Nephron progenitor cell (in vitro differentiated cells): ENCODE measurements around the gene SLC10A2.

Experiments used
- DNase-seq: peaks from one replicate; pipeline ENCODE4 v3.0.0; 2021
- H3K27ac Mint-ChIP-seq: 2 replicates; pipeline ENCODE4 v1.8.0; 2021; ENCODE audit warnings: mild to moderate bottlenecking, moderate library complexity, mixed read lengths
- H3K27me3 Mint-ChIP-seq: 2 replicates; pipeline ENCODE4 v1.8.0; 2021; ENCODE audit warnings: mild to moderate bottlenecking, low read depth, mixed read lengths; ENCODE audit not compliant: poor library complexity
- H3K36me3 Mint-ChIP-seq: 2 replicates; pipeline ENCODE4 v1.8.0; 2021; ENCODE audit warnings: low read depth, mixed read lengths
- H3K4me1 Mint-ChIP-seq: 2 replicates; pipeline ENCODE4 v1.8.0; 2021; ENCODE audit warnings: mixed read lengths
- H3K4me3 Mint-ChIP-seq: 2 replicates; pipeline ENCODE4 v1.8.0; 2021; ENCODE audit warnings: mild to moderate bottlenecking, moderate library complexity, mixed read lengths
- H3K9me3 Mint-ChIP-seq: 2 replicates; pipeline ENCODE4 v1.8.0; 2021; ENCODE audit warnings: mild to moderate bottlenecking, moderate library complexity, mixed read lengths
- CTCF ChIP-seq: fragments of 200-600 bp; sonication (generic); IDR thresholded peaks from 2 replicates; pipeline ENCODE4 v1.5.0; 2021; ENCODE audit warnings: antibody characterized with exemption

Gene SLC10A2

GRCh38 chr13:103029798-103030197 lies 36.4 kb downstream of the SLC10A2 start:
- Mint-ChIP-seq H3K27me3 (peaks cover 2% of the 10 kb centered on the region), H3K36me3 (peaks cover 7% of the 10 kb centered on the region), H3K4me1 (no peaks in the 10 kb centered on the region), H3K4me3 (no peak overlapping the region), H3K27ac (no peak overlapping the region), H3K9me3 (peaks cover 23% of the 10 kb centered on the region)
- no peak for DNase-seq
- no peak for TF ChIP-seq CTCF

GRCh38 chr13:103022336-103022735 lies 43.9 kb downstream of the SLC10A2 start:
- H3K9me3 Mint-ChIP-seq = peaks cover 23% of the 10 kb centered on the region

GRCh38 chr13:103018556-103018955 lies 47.7 kb downstream of the SLC10A2 start:
- H3K36me3 Mint-ChIP-seq = no peaks in the 10 kb centered on the region
- no peaks in the 10 kb centered on the region for H3K4me1 Mint-ChIP-seq
- DNase-seq = no peak
- H3K27me3 Mint-ChIP-seq = no peaks in the 10 kb centered on the region
- no peaks in the 10 kb centered on the region for H3K9me3 Mint-ChIP-seq
- no peak overlapping the region for H3K27ac Mint-ChIP-seq
- TF ChIP-seq CTCF = no peak
- H3K4me3 Mint-ChIP-seq = no peak overlapping the region

More at GRCh38 chr13:103022336-103022735, 43.9 kb downstream of the SLC10A2 start:
- no peak for DNase-seq
- Mint-ChIP-seq H3K27me3 (peaks cover 2% of the 10 kb centered on the region), H3K27ac (no peak overlapping the region), H3K36me3 (peaks cover 7% of the 10 kb centered on the region), H3K4me3 (no peak overlapping the region), H3K4me1 (no peaks in the 10 kb centered on the region)
- no peak for TF ChIP-seq CTCF

GRCh38 chr13:103012646-103013045 lies 53.6 kb downstream of the SLC10A2 start:
- Mint-ChIP-seq H3K4me3 (no peak overlapping the region), H3K27me3 (no peaks in the 10 kb centered on the region), H3K27ac (no peak overlapping the region), H3K4me1 (no peaks in the 10 kb centered on the region), H3K36me3 (no peaks in the 10 kb centered on the region), H3K9me3 (no peaks in the 10 kb centered on the region)
- DNase-seq = no peak
- no peak for TF ChIP-seq CTCF

GRCh38 chr13:103009051-103009840 lies 57.0 kb downstream of the SLC10A2 start:
- H3K4me3 Mint-ChIP-seq = no peak overlapping the region
- H3K27ac Mint-ChIP-seq = no peak overlapping the region
- H3K4me1 Mint-ChIP-seq = no peaks in the 10 kb centered on the region
- DNase-seq = no peak
- no peaks in the 10 kb centered on the region for H3K9me3 Mint-ChIP-seq
- TF ChIP-seq CTCF = no peak
- no peaks in the 10 kb centered on the region for H3K36me3 Mint-ChIP-seq
- peaks cover 3% of the 10 kb centered on the region for H3K27me3 Mint-ChIP-seq

- Mint-ChIP-seq H3K27ac (no peak overlapping the region), H3K4me1 (no peaks in the 10 kb centered on the region), H3K36me3 (no peaks in the 10 kb centered on the region), H3K4me3 (no peak overlapping the region), H3K27me3 (peaks cover 3% of the 10 kb centered on the region), H3K9me3 (no peaks in the 10 kb centered on the region)
- no peak for DNase-seq
- no peak for TF ChIP-seq CTCF
These were observed 58.8 kb downstream of the SLC10A2 start for GRCh38 chr13:103007427-103007762.
